IMR-90 (cell line): Measurements from ENCODE around the gene SUGCT. TPM values are rescaled to one million over a fixed set of nuclear protein-coding genes. Genes with fewer than 3 reads are reported as not detected.
A peak's percentile ranks its signal among the peaks of the same experiment; 100 is the strongest.

Experiments used
- ATAC-seq: fragments of 200-7000 bp; cut with Tn5 transposase; 2 replicates; pipeline ENCODE4 v1.9.1; 2020; ENCODE audit warnings: low read depth, mild to moderate bottlenecking, moderate library complexity
- BruUV-seq: library from RNA; stranded (reverse); fragments of 400-500 nt; replicated peaks from 2 replicates; lab custom pipeline; 2021; lab: Mats Ljungman, UMichigan
- CTCF ChIA-PET: fragments of 300-600 bp; formaldehyde crosslinking; extraction: SDS; loops from one replicate; lab custom pipeline; 2021; ENCODE audit warnings: antibody characterized with exemption; lab: Yijun Ruan, JAX
- POLR2A ChIA-PET: fragments of 300-600 bp; sonication (Branson Sonifier 250); formaldehyde crosslinking; loops from one replicate; lab custom pipeline; 2022; ENCODE audit warnings: antibody characterized with exemption; ENCODE audit not compliant: unreplicated experiment; lab: Charles Lee
- DNase-seq: peaks from one replicate; pipeline ENCODE4 v3.0.0; 2013
- H2AFZ ChIP-seq: replicated peaks from 2 replicates; pipeline ENCODE3; 2013; ENCODE audit warnings: low read length, mild to moderate bottlenecking; ENCODE audit not compliant: poor library complexity
- H2AK5ac ChIP-seq: 2 replicates; pipeline ENCODE4 v1.6.1; 2013; ENCODE audit warnings: low read depth, low read length, inconsistent platforms
- H2AK9ac ChIP-seq: replicated peaks from 2 replicates; pipeline ENCODE3; 2013; ENCODE audit warnings: mild to moderate bottlenecking, low read depth, low read length, moderate library complexity; ENCODE audit not compliant: poor library complexity
- H2BK120ac ChIP-seq: 2 replicates; pipeline ENCODE4 v1.6.1; 2013; ENCODE audit warnings: low read depth, low read length, inconsistent platforms
- H2BK15ac ChIP-seq: 3 replicates; pipeline ENCODE4 v1.6.1; 2013; ENCODE audit warnings: low read depth, low read length, inconsistent platforms
- H2BK20ac ChIP-seq: 2 replicates; pipeline ENCODE4 v1.6.1; 2013; ENCODE audit warnings: low read depth, mild to moderate bottlenecking, inconsistent platforms, low read length, moderate library complexity
- H2BK5ac ChIP-seq: 2 replicates; pipeline ENCODE4 v1.6.1; 2013; ENCODE audit warnings: mild to moderate bottlenecking, low read depth, low read length, inconsistent platforms; ENCODE audit not compliant: poor library complexity, severe bottlenecking
- H3K14ac ChIP-seq: replicated peaks from 2 replicates; pipeline ENCODE4 v1.6.1; 2013; ENCODE audit warnings: low read depth, low read length, inconsistent platforms
- H3K18ac ChIP-seq: 2 replicates; pipeline ENCODE4 v1.6.1; 2013; ENCODE audit warnings: low read depth, low read length, control low read depth
- H3K23ac ChIP-seq: 2 replicates; pipeline ENCODE4 v1.6.1; 2013; ENCODE audit warnings: low read depth, low read length, inconsistent platforms
- H3K27ac ChIP-seq: 2 replicates; pipeline ENCODE4 v1.5.1; 2013; ENCODE audit warnings: mild to moderate bottlenecking, control low read depth, low read length; ENCODE audit not compliant: insufficient read depth
- H3K27me3 ChIP-seq: 2 replicates; pipeline ENCODE4 v1.6.1; 2013; ENCODE audit warnings: low read length; ENCODE audit not compliant: control insufficient read depth, insufficient read depth
- H3K36me3 ChIP-seq: 2 replicates; pipeline ENCODE4 v1.6.1; 2013; ENCODE audit warnings: low read length, mixed read lengths; ENCODE audit not compliant: control insufficient read depth, insufficient read depth
- H3K4ac ChIP-seq: 2 replicates; pipeline ENCODE4 v1.6.1; 2013; ENCODE audit warnings: low read depth, low read length, inconsistent platforms
- H3K4me1 ChIP-seq: 2 replicates; pipeline ENCODE4 v1.6.1; 2013; ENCODE audit warnings: low read length, mixed read lengths; ENCODE audit not compliant: control insufficient read depth, insufficient read depth
- H3K4me2 ChIP-seq: 2 replicates; pipeline ENCODE4 v1.6.1; 2013; ENCODE audit warnings: low read depth, mild to moderate bottlenecking, control low read depth, low read length, moderate library complexity
- H3K4me3 ChIP-seq: 2 replicates; pipeline ENCODE4 v1.5.1; 2013; ENCODE audit warnings: low read depth, mild to moderate bottlenecking, control low read depth, low read length, moderate library complexity; ENCODE audit not compliant: insufficient read depth
- H3K56ac ChIP-seq: 2 replicates; pipeline ENCODE4 v1.6.1; 2013; ENCODE audit warnings: low read length, inconsistent platforms; ENCODE audit not compliant: insufficient read depth; ENCODE audit errors: extremely low read depth
- H3K79me1 ChIP-seq, 2 experiments: 2 replicates each; pipeline ENCODE4 v1.6.1; 2013; ENCODE audit warnings: low read length in 2 of 2, inconsistent platforms in 1 of 2, low read depth in 1 of 2
- H3K9ac ChIP-seq: 2 replicates; pipeline ENCODE4 v1.6.1; 2013; ENCODE audit warnings: low read depth, low read length, control low read depth
- H3K9me1 ChIP-seq: 2 replicates; pipeline ENCODE4 v1.6.1; 2013; ENCODE audit warnings: low read length, inconsistent platforms; ENCODE audit not compliant: insufficient read depth
- H3K9me3 ChIP-seq: 2 replicates; pipeline ENCODE4 v1.6.1; 2013; ENCODE audit warnings: low read length; ENCODE audit not compliant: control insufficient read depth, insufficient read depth
- H4K20me1 ChIP-seq: 2 replicates; pipeline ENCODE4 v1.6.1; 2013; ENCODE audit warnings: low read length, inconsistent platforms; ENCODE audit not compliant: insufficient read depth
- H4K5ac ChIP-seq: 2 replicates; pipeline ENCODE4 v1.6.1; 2013; ENCODE audit warnings: mild to moderate bottlenecking, low read depth, low read length, control low read depth
- H4K8ac ChIP-seq, 2 experiments: 2 replicates each; pipeline ENCODE4 v1.6.1; 2013; ENCODE audit warnings: low read depth in 2 of 2, low read length in 2 of 2, control low read depth in 1 of 2, inconsistent platforms in 1 of 2
- H4K91ac ChIP-seq: 2 replicates; pipeline ENCODE4 v1.6.1; 2013; ENCODE audit warnings: low read depth, low read length, inconsistent platforms; ENCODE audit not compliant: insufficient read depth
- POLR2A ChIP-seq: IDR thresholded peaks from 2 replicates; pipeline ENCODE4 v1.6.1; 2012; ENCODE audit warnings: mild to moderate bottlenecking, low read depth, low read length
- USF2 ChIP-seq: fragments of 150-350 bp; IDR thresholded peaks from 2 replicates; pipeline ENCODE4 v1.6.1; 2017; ENCODE audit warnings: mild to moderate bottlenecking, antibody characterized with exemption, low read length, low read depth
- WGBS, 2 experiments: methylation state at CpG; one replicate each; pipeline versions ENCODE4 v1.1.5 to v1.1.7; 2013; ENCODE audit warnings: missing lambda C conversion rate in 2 of 2; ENCODE audit not compliant: insufficient read length in 1 of 2; ENCODE audit errors: extremely low coverage in 2 of 2; 5-methylcytosine and 5-hydroxymethylcytosine counted together
- dilution Hi-C: fragments of 300-500 bp; cut with HindIII; formaldehyde crosslinking; loops from one replicate; pipeline ENCODE4 v1.14.3; 2018; ENCODE audit warnings: low sequenced_read_pairs; ENCODE audit not compliant: unreplicated experiment
- in situ Hi-C: fragments of 300-500 bp; cut with MboI; formaldehyde crosslinking; loops from 3 replicates; pipeline ENCODE4 v1.14.3; 2019; ENCODE audit warnings: low sequenced_read_pairs, inconsistent platforms, mixed read lengths
- intact Hi-C: fragments of 100-400 bp; cut with micrococcal nuclease; formaldehyde crosslinking; loops from 2 replicates; pipeline ENCODE4 v1.10.0; 2022
- polyA plus RNA-seq, 3 experiments: library from polyadenylated mRNA; depleted of rRNA; stranded (reverse); fragments of >200 nt; gene quantifications; 2 replicates each; pipeline ENCODE4 v1.2.3, GENCODE V29; 2012; ENCODE audit warnings: low replicate concordance in 1 of 3
- total RNA-seq: library from RNA; depleted of rRNA; stranded (reverse); fragments of >200 nt; gene quantifications from 2 replicates; pipeline ENCODE4 v1.2.3, GENCODE V29; 2012

Gene SUGCT
- total and polyA plus RNA-seq, 2 of the 4 experiments (the other 2 are of a cell fraction), result 5.9 to 8.3 TPM

- Histone ChIP-seq H2AFZ (no peak overlapping the region), H2AK9ac (no peak overlapping the region), H4K5ac (no peak overlapping the region), H4K8ac (no peak overlapping the region), H2AK5ac (no peak overlapping the region), H3K14ac (no peak overlapping the region), H3K9ac (no peak overlapping the region), H3K79me1 (no peaks in the 10 kb centered on the region), H3K18ac (no peak overlapping the region), H3K27me3 (peaks cover 2% of the 10 kb centered on the region; the same call in 1 of the 2 replicates), H3K9me3 (no peaks in the 10 kb centered on the region), H3K4me1 (no peaks in the 10 kb centered on the region), H2BK20ac (no peak overlapping the region), H2BK120ac (no peak overlapping the region), H4K91ac (no peak overlapping the region), H4K20me1 (no peaks in the 10 kb centered on the region), H2BK15ac (no peak overlapping the region), H3K36me3 (no peaks in the 10 kb centered on the region), H3K23ac (no peak overlapping the region), H3K4ac (no peak overlapping the region), H2BK5ac (no peak overlapping the region), H3K27ac (no peak overlapping the region), H3K56ac (no peak overlapping the region), H3K9me1 (no peaks in the 10 kb centered on the region), H3K4me2 (no peak overlapping the region), H3K4me3 (no peak overlapping the region)
- TF ChIP-seq USF2 (no peak), POLR2A (no peak)
- no CpG with 5 or more reads among the region's 5 CpGs for WGBS, 2 experiments
- in situ Hi-C loops (no loop called here), intact Hi-C loops (no loop called here), dilution Hi-C loops (no loop called here)
- DNase-seq, result peak; percentile 64
- ChIA-PET POLR2A (no interaction called here), CTCF (no interaction called here)
- no TSS peak for BruUV-seq
- no peak for ATAC-seq
Measured at GRCh38 chr7:40647719-40648118, 512.9 kb downstream of the SUGCT start.
